Bronchial epithelial cell (primary cell): ENCODE data around the gene PPP2R5C. TPM values are rescaled to one million over a fixed set of nuclear protein-coding genes. Genes with fewer than 3 reads are reported as not detected.

Source experiments
- DNase-seq: peaks from one replicate; pipeline ENCODE4 v3.0.0-alpha.2; 2010; ENCODE audit warnings: low read depth
- FAIRE-seq: peaks from 2 replicates; lab custom pipeline; 2011; peaks lifted over from hg19 to GRCh38; lab: Jason Lieb, UNC
- H3K27me3 ChIP-seq: 2 replicates; pipeline ENCODE4 v1.5.1; 2011; ENCODE audit warnings: low read length; ENCODE audit not compliant: control insufficient read depth, insufficient read depth
- H3K36me3 ChIP-seq: 2 replicates; pipeline ENCODE4 v1.5.1; 2011; ENCODE audit warnings: low read length; ENCODE audit not compliant: control insufficient read depth, insufficient read depth
- H3K4me3 ChIP-seq: 2 replicates; pipeline ENCODE4 v1.5.1; 2011; ENCODE audit warnings: mild to moderate bottlenecking, low read depth, low read length, control low read depth
- total RNA-seq: library from RNA; depleted of rRNA; stranded (reverse); fragments of >200 nt; gene quantifications from 2 replicates; pipeline ENCODE4 v1.2.1, GENCODE V29; 2014
- TF ChIP-seq, protein P1 (sequence below): IDR thresholded peaks from 2 replicates; pipeline ENCODE4 v1.5.1; 2011; ENCODE audit warnings: mild to moderate bottlenecking, moderate library complexity, low read length, control low read depth, inconsistent platforms; ENCODE audit not compliant: insufficient read depth, severe bottlenecking

Gene PPP2R5C
- total RNA-seq, 1 donor from 2014 or later = 71.3 TPM

DNA sequence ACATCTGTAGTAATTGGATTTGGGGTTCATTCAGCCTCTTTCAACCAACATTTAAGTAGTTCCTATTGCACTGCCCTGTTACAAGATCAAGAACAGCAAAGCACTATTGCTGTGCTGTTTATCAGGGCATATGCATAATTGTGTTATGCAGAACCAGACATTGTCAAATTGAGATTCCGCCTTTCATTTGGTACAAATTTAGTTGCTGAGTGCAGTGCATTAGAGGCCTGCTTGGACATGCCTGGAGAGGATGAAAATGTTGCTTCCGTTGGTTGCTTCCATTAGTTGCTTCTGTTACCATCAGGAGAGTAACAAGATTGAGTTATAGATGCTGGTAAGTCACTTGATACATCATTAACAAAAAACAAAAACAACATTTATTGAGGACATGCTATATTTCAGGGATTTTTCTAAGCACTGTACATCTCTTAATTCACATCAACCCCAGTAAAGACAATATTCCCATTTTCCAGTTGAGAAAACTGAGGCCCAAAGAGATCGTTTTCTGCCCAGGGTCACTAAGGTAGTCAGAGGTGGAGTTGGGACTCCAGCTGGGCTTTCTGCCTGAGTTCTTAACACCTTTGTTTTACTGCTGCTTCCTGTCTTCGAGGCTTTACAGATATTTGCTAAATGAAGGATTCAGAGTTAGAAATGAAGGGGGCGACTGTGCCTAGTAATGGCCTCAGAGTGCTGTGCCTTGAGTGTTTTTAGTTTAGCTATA, 79.3 kb downstream of the PPP2R5C start:
- FAIRE-seq (no peak), DNase-seq (peak; percentile 18)
- TF ChIP-seq, protein P1, sequence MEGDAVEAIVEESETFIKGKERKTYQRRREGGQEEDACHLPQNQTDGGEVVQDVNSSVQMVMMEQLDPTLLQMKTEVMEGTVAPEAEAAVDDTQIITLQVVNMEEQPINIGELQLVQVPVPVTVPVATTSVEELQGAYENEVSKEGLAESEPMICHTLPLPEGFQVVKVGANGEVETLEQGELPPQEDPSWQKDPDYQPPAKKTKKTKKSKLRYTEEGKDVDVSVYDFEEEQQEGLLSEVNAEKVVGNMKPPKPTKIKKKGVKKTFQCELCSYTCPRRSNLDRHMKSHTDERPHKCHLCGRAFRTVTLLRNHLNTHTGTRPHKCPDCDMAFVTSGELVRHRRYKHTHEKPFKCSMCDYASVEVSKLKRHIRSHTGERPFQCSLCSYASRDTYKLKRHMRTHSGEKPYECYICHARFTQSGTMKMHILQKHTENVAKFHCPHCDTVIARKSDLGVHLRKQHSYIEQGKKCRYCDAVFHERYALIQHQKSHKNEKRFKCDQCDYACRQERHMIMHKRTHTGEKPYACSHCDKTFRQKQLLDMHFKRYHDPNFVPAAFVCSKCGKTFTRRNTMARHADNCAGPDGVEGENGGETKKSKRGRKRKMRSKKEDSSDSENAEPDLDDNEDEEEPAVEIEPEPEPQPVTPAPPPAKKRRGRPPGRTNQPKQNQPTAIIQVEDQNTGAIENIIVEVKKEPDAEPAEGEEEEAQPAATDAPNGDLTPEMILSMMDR = no peak
- H3K4me3 ChIP-seq = no peak overlapping the region
- no peaks in the 10 kb centered on the region for H3K27me3 ChIP-seq
- peaks cover 1% of the 10 kb centered on the region for H3K36me3 ChIP-seq

GRCh38 chr14:101843038-101843437, 81.5 kb downstream of the PPP2R5C start:
- FAIRE-seq (no peak), DNase-seq (no peak)
- Histone ChIP-seq H3K36me3 (peaks cover 1% of the 10 kb centered on the region), H3K4me3 (no peak overlapping the region), H3K27me3 (no peaks in the 10 kb centered on the region)
- TF ChIP-seq, protein P1 = no peak

GRCh38 chr14:101843665-101844064, 82.2 kb downstream of the PPP2R5C start:
- Histone ChIP-seq H3K27me3 (no peaks in the 10 kb centered on the region), H3K36me3 (peaks cover 2% of the 10 kb centered on the region), H3K4me3 (no peak overlapping the region)
- TF ChIP-seq, protein P1 = no peak
- FAIRE-seq = no peak
- DNase-seq = no peak

DNA sequence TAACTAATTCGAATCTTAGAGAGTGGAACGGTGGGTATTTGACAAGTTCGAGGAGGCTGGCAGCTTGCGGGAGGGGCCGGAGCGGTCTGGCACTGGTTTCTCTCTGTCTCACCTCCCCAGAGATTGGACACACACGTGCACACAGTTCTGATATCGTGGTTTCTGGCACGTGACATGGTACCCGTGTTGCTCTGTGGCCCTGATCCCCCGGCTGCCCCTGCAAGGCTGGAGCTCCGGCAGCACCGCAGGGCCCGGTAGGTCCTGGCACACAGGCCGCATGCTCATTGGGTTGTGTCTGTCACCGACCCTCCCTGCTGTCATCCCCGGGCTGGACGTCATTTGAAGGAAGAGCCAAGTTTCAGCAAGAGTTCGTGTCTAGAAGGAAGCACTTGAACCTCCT, 82.7 kb downstream of the PPP2R5C start:
- H3K27me3 ChIP-seq = no peaks in the 10 kb centered on the region
- FAIRE-seq = no peak
- peaks cover 2% of the 10 kb centered on the region for H3K36me3 ChIP-seq
- H3K4me3 ChIP-seq = no peak overlapping the region
- DNase-seq = no peak
- TF ChIP-seq, protein P1 = no peak

GRCh38 chr14:101844751-101845150, 83.2 kb downstream of the PPP2R5C start:
- TF ChIP-seq, protein P1 = no peak
- no peak overlapping the region for H3K4me3 ChIP-seq
- H3K36me3 ChIP-seq = peaks cover 2% of the 10 kb centered on the region
- H3K27me3 ChIP-seq = no peaks in the 10 kb centered on the region
- no peak for DNase-seq
- FAIRE-seq = no peak

DNA sequence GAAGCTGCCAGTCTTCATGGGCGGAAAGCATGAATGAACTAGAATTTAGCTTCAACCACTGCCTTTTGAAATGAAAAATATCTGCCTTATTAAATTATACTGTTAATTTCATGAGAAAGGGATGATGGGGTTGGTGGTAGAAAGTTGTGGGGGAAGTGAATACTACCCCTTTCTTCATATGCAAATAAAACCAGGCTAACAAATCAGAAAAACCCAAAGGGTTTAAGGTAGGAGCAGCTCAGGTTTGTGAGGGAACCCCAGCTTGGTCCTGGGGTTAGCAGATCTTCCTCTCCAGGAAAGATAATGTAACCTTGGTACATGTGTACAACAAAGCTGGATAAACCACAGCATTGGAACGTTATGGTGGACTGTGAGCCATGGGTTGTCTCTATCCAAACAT, 84.0 kb downstream of the PPP2R5C start:
- Histone ChIP-seq H3K4me3 (no peak overlapping the region), H3K36me3 (peaks cover 2% of the 10 kb centered on the region), H3K27me3 (no peaks in the 10 kb centered on the region)
- no peak for DNase-seq
- no peak for FAIRE-seq
- TF ChIP-seq, protein P1 = no peak
